HEK293T (cell line): ENCODE results near the gene INO80D.
"Not testable (repeated sequence)": the region's sequence is repeated elsewhere in the genome, so short reads cannot be mapped to it uniquely, and the experiment has no call there.

Experiments used
- CTCF ChIA-PET: fragments of 350-600 bp; formaldehyde crosslinking; extraction: SDS; loops from one replicate; lab custom pipeline; 2021; ENCODE audit warnings: antibody characterized with exemption, inconsistent platforms; lab: Yijun Ruan, JAX
- POLR2A ChIA-PET: fragments of 350-600 bp; formaldehyde crosslinking; extraction: SDS; loops from one replicate; lab custom pipeline; 2020; ENCODE audit warnings: antibody characterized with exemption, inconsistent platforms; lab: Yijun Ruan, JAX
- DNase-seq: peaks from one replicate; pipeline ENCODE4 v3.0.0; 2012; ENCODE audit warnings: mixed read lengths; ENCODE audit errors: extremely low spot score
- ARNT ChIP-seq: fragments of 450-650 bp; IDR thresholded peaks from 2 replicates; pipeline ENCODE4 v1.6.1; 2017; ENCODE audit warnings: mild to moderate bottlenecking
- BHLHE40 ChIP-seq: fragments of 450-650 bp; IDR thresholded peaks from 2 replicates; pipeline ENCODE4 v1.6.1; 2016; ENCODE audit warnings: mild to moderate bottlenecking, moderate library complexity, borderline replicate concordance
- CTBP1 ChIP-seq: fragments of 450-650 bp; IDR thresholded peaks from 2 replicates; pipeline ENCODE4 v1.6.1; 2016; ENCODE audit warnings: borderline replicate concordance
- FOXA1 ChIP-seq: fragments of 450-650 bp; IDR thresholded peaks from 2 replicates; pipeline ENCODE4 v1.6.1; 2016; ENCODE audit warnings: mild to moderate bottlenecking
- FOXK2 ChIP-seq: fragments of 450-650 bp; IDR thresholded peaks from 2 replicates; pipeline ENCODE4 v1.6.1; 2016; ENCODE audit warnings: mild to moderate bottlenecking
- FOXM1 ChIP-seq: fragments of 450-650 bp; IDR thresholded peaks from 2 replicates; pipeline ENCODE4 v1.6.1; 2017; ENCODE audit warnings: mild to moderate bottlenecking, borderline replicate concordance
- HDGF ChIP-seq: fragments of 450-650 bp; IDR thresholded peaks from 2 replicates; pipeline ENCODE4 v1.6.1; 2017; ENCODE audit warnings: antibody characterized with exemption, borderline replicate concordance
- L3MBTL2 ChIP-seq: fragments of 450-650 bp; conservative IDR thresholded peaks from 2 replicates; pipeline ENCODE4 v1.6.1; 2016; ENCODE audit warnings: mild to moderate bottlenecking
- LEF1 ChIP-seq: fragments of 450-650 bp; IDR thresholded peaks from 2 replicates; pipeline ENCODE4 v1.6.1; 2017; ENCODE audit warnings: mild to moderate bottlenecking, borderline replicate concordance
- NFRKB ChIP-seq: fragments of 450-650 bp; IDR thresholded peaks from 2 replicates; pipeline ENCODE4 v1.6.1; 2016; ENCODE audit warnings: mild to moderate bottlenecking, moderate library complexity
- PKNOX1 ChIP-seq: fragments of 450-650 bp; IDR thresholded peaks from 2 replicates; pipeline ENCODE4 v1.6.1; 2016
- SP1 ChIP-seq: fragments of 450-650 bp; IDR thresholded peaks from 2 replicates; pipeline ENCODE4 v1.6.1; 2017
- SUZ12 ChIP-seq: fragments of 450-650 bp; IDR thresholded peaks from 2 replicates; pipeline ENCODE4 v1.6.1; 2016; ENCODE audit warnings: mild to moderate bottlenecking
- TARDBP ChIP-seq: fragments of 450-650 bp; IDR thresholded peaks from 2 replicates; pipeline ENCODE4 v1.6.1; 2016
- ZNF384 ChIP-seq: fragments of 450-650 bp; IDR thresholded peaks from 2 replicates; pipeline ENCODE4 v1.6.1; 2016

The INO80D gene

GRCh38 chr2:205982776-205983327, 103.1 kb downstream of the INO80D start:
- CTCF ChIA-PET, result no interaction called here

GRCh38 chr2:205978728-205979127, 107.2 kb downstream of the INO80D start:
- DNase-seq, CTCF ChIA-PET, POLR2A ChIA-PET: not testable (repeated sequence)

More at GRCh38 chr2:205982776-205983327, 103.1 kb downstream of the INO80D start:
- DNase-seq, result no peak
- no peak for TF ChIP-seq SP1
- TF ChIP-seq FOXM1, result no peak
- no peak for TF ChIP-seq PKNOX1
- POLR2A ChIA-PET, result no interaction called here

- CTCF ChIA-PET, DNase-seq, POLR2A ChIA-PET: not testable (repeated sequence)
Measured at GRCh38 chr2:205977699-205978098, 108.3 kb downstream of the INO80D start.

GRCh38 chr2:205976934-205977659, 108.9 kb downstream of the INO80D start:
- CTCF ChIA-PET, POLR2A ChIA-PET, DNase-seq: not testable (repeated sequence)

- CTCF ChIA-PET, result no interaction called here
- DNase-seq, result no peak
- POLR2A ChIA-PET, result no interaction called here
- TF ChIP-seq TARDBP (no peak), HDGF (no peak), FOXA1 (no peak), FOXM1 (no peak), NFRKB (no peak), SP1 (no peak), LEF1 (no peak), PKNOX1 (no peak), FOXK2 (no peak), CTBP1 (no peak), ZNF384 (no peak), L3MBTL2 (no peak), BHLHE40 (no peak), ARNT (no peak), SUZ12 (no peak)
Measured at GRCh38 chr2:205976120-205976814, 109.7 kb downstream of the INO80D start.

- ChIA-PET POLR2A (no interaction called here), CTCF (no interaction called here)
- DNase-seq, result no peak
- TF ChIP-seq FOXA1 (no peak), FOXM1 (no peak), ARNT (no peak), TARDBP (no peak), PKNOX1 (no peak), NFRKB (no peak), ZNF384 (no peak), L3MBTL2 (no peak)
Measured at GRCh38 chr2:205975082-205975949, 110.7 kb downstream of the INO80D start.

GRCh38 chr2:205972113-205972512, 113.9 kb downstream of the INO80D start:
- TF ChIP-seq BHLHE40 (no peak), FOXM1 (no peak), TARDBP (no peak), HDGF (no peak), NFRKB (no peak), SP1 (no peak), ZNF384 (no peak), PKNOX1 (no peak), L3MBTL2 (no peak), LEF1 (no peak), SUZ12 (no peak), ARNT (no peak), CTBP1 (no peak), FOXA1 (no peak)
- DNase-seq, result no peak
- ChIA-PET CTCF (interaction anchor here (1.8 kb wide), 1 partner anchor 46 kb away, joined by 4 read pairs; no protein-coding TSS in a partner anchor), POLR2A (no interaction called here)
